PC-9 (cell line): ENCODE data around the gene KCTD21. TPM values are rescaled to one million over a fixed set of nuclear protein-coding genes. Genes with fewer than 3 reads are reported as not detected.

Experiments used
- BruUV-seq: library from RNA; stranded (reverse); fragments of 400-500 nt; replicated peaks from 2 replicates; lab custom pipeline; 2021; lab: Mats Ljungman, UMichigan
- CTCF ChIA-PET: fragments of 300-600 bp; sonication (Branson Sonifier 250); formaldehyde crosslinking; loops from one replicate; lab custom pipeline; 2022; ENCODE audit warnings: antibody characterized with exemption; lab: Charles Lee
- POLR2A ChIA-PET: fragments of 300-600 bp; sonication (Branson Sonifier 250); formaldehyde crosslinking; loops from one replicate; lab custom pipeline; 2022; ENCODE audit warnings: antibody characterized with exemption; ENCODE audit not compliant: unreplicated experiment; lab: Charles Lee
- DNase-seq, 2 experiments: peaks; one replicate each; pipeline versions ENCODE4 v3.0.0 to v3.0.0-alpha.2; 2015 to 2022; ENCODE audit warnings: mixed read lengths in 1 of 2
- H2AFZ ChIP-seq: fragments of 200-600 bp; sonication (generic); 2 replicates; pipeline ENCODE4 v1.8.1; 2017; ENCODE audit warnings: antibody characterized with exemption
- H3F3A ChIP-seq: fragments of 200-600 bp; sonication (generic); 2 replicates; pipeline ENCODE4 v1.8.1; 2017; ENCODE audit warnings: antibody characterized with exemption, mild to moderate bottlenecking, low read depth; ENCODE audit not compliant: insufficient read depth
- H3K27ac ChIP-seq: fragments of 200-600 bp; sonication (generic); 2 replicates; pipeline ENCODE4 v1.6.1; 2016; ENCODE audit warnings: mixed run types
- H3K27me3 ChIP-seq: fragments of 200-600 bp; sonication (generic); 2 replicates; pipeline ENCODE4 v1.6.1; 2016; ENCODE audit warnings: low read depth, mixed run types; ENCODE audit not compliant: insufficient read depth
- H3K36me3 ChIP-seq: fragments of 200-600 bp; sonication (generic); 2 replicates; pipeline ENCODE4 v1.6.1; 2016; ENCODE audit warnings: low read depth, mixed run types
- H3K4me1 ChIP-seq: fragments of 200-600 bp; sonication (generic); replicated peaks from 2 replicates; pipeline ENCODE4 v1.6.1; 2016; ENCODE audit warnings: mixed run types; ENCODE audit not compliant: insufficient read depth
- H3K4me2 ChIP-seq: fragments of 200-600 bp; sonication (generic); 2 replicates; pipeline ENCODE4 v1.6.1; 2017; ENCODE audit warnings: mixed run types
- H3K4me3 ChIP-seq: fragments of 200-600 bp; sonication (generic); 2 replicates; pipeline ENCODE4 v1.6.1; 2016; ENCODE audit warnings: mixed run types
- H3K79me2 ChIP-seq: fragments of 200-600 bp; sonication (generic); 2 replicates; pipeline ENCODE4 v1.6.1; 2017; ENCODE audit warnings: low read depth, mixed run types
- H3K9me2 ChIP-seq: fragments of 200-600 bp; sonication (generic); 2 replicates; pipeline ENCODE4 v1.8.1; 2017; ENCODE audit warnings: mild to moderate bottlenecking; ENCODE audit not compliant: insufficient read depth
- H3K9me3 ChIP-seq: fragments of 200-600 bp; sonication (generic); 2 replicates; pipeline ENCODE4 v1.8.1; 2016; ENCODE audit warnings: low read depth; ENCODE audit not compliant: insufficient read depth
- H4K20me1 ChIP-seq: fragments of 200-600 bp; sonication (generic); 2 replicates; pipeline ENCODE4 v1.8.1; 2017; ENCODE audit not compliant: insufficient read depth
- EZH2 ChIP-seq: fragments of 200-600 bp; sonication (generic); IDR thresholded peaks from 2 replicates; pipeline ENCODE4 v1.8.0; 2017; ENCODE audit warnings: antibody characterized with exemption, low read depth
- intact Hi-C: fragments of 100-400 bp; cut with micrococcal nuclease; formaldehyde crosslinking; loops from one replicate; pipeline ENCODE4 v1.10.0; 2022; ENCODE audit not compliant: unreplicated experiment
- total RNA-seq: library from RNA; stranded (reverse); gene quantifications from 2 replicates; pipeline ENCODE4 v1.2.3, GENCODE V29; 2021
- TF ChIP-seq, protein P1 (sequence below): fragments of 200-600 bp; sonication (generic); conservative IDR thresholded peaks from 2 replicates; pipeline ENCODE4 v1.6.1; 2017; ENCODE audit warnings: mixed run types, antibody characterized with exemption, mild to moderate bottlenecking, moderate library complexity

KCTD21 gene
- total RNA-seq, 1 experiment from 2014 or later, result 16.5 TPM

DNA sequence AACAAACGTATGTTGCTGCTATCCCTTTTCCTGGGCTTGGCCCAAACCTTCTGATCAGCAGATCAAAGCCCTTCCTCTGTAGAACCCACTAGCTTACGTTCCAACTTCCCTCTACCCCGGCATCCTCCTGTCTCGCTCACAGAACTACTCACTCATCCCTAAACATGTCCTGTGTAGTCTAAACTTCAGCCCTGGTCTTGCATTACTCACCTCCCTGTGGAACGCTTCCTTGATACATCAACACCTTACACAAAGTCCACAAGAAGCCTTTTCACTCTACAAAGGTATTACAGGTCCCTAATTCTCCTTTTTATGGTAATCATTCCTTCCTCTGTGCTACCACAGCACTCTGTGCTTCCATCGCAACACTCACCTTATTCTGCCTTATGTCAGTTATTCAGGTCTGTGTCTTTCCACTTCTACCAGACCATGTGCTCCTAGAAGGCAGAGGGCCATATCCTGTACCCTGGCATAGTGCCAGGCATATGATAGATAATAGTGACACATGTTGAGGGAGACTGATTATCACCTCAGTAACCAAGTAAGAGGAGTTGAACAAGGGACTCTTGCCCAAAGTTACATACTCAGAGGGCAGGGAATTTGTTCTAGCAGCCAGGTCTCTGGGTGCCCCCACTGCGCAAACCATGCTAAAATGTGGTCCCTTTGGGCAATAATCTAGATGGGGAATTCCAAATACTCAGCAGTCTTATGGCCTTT lies 41.9 kb upstream of the KCTD21 start:
- Histone ChIP-seq H3K4me3 (no peak overlapping the region), H3F3A (no peaks in the 10 kb centered on the region), H4K20me1 (no peaks in the 10 kb centered on the region), H3K9me2 (no peaks in the 10 kb centered on the region), H3K79me2 (no peaks in the 10 kb centered on the region), H2AFZ (no peak overlapping the region), H3K4me2 (no peak overlapping the region), H3K9me3 (no peaks in the 10 kb centered on the region; the same call in 1 of the 2 replicates), H3K27me3 (no peaks in the 10 kb centered on the region), H3K4me1 (no peaks in the 10 kb centered on the region), H3K36me3 (no peaks in the 10 kb centered on the region), H3K27ac (no peak overlapping the region)
- no TSS peak for BruUV-seq
- TF ChIP-seq EZH2, result no peak
- TF ChIP-seq, protein P1, sequence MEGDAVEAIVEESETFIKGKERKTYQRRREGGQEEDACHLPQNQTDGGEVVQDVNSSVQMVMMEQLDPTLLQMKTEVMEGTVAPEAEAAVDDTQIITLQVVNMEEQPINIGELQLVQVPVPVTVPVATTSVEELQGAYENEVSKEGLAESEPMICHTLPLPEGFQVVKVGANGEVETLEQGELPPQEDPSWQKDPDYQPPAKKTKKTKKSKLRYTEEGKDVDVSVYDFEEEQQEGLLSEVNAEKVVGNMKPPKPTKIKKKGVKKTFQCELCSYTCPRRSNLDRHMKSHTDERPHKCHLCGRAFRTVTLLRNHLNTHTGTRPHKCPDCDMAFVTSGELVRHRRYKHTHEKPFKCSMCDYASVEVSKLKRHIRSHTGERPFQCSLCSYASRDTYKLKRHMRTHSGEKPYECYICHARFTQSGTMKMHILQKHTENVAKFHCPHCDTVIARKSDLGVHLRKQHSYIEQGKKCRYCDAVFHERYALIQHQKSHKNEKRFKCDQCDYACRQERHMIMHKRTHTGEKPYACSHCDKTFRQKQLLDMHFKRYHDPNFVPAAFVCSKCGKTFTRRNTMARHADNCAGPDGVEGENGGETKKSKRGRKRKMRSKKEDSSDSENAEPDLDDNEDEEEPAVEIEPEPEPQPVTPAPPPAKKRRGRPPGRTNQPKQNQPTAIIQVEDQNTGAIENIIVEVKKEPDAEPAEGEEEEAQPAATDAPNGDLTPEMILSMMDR, result no peak
- no peak for DNase-seq
- intact Hi-C loops, result no loop called here
- CTCF ChIA-PET, result no interaction called here
- POLR2A ChIA-PET, result no interaction called here

- no peak overlapping the region for H3K27ac ChIP-seq
- TF ChIP-seq EZH2, result no peak
- TF ChIP-seq, protein P1, result no peak
- no peaks in the 10 kb centered on the region for H3F3A ChIP-seq
- intact Hi-C loops, result loop anchor here (5.0 kb wide), 1 partner anchor 592 kb away; the partner anchor contains the start of gene CLNS1A
- no peak overlapping the region for H3K4me2 ChIP-seq
- ChIA-PET CTCF (interaction anchor here (2.0 kb wide), 1 partner anchor 187 kb away, joined by 9 read pairs; no protein-coding TSS in a partner anchor), POLR2A (no interaction called here)
- no peak overlapping the region for H3K4me3 ChIP-seq
- no TSS peak for BruUV-seq
- H3K27me3 ChIP-seq, result no peaks in the 10 kb centered on the region
- no peak for DNase-seq
- H3K9me2 ChIP-seq, result no peaks in the 10 kb centered on the region
- H3K9me3 ChIP-seq, result no peaks in the 10 kb centered on the region; the same call in 1 of the 2 replicates
- H2AFZ ChIP-seq, result no peak overlapping the region
- no peaks in the 10 kb centered on the region for H3K4me1 ChIP-seq
- no peaks in the 10 kb centered on the region for H3K36me3 ChIP-seq
- no peaks in the 10 kb centered on the region for H3K79me2 ChIP-seq
- no peaks in the 10 kb centered on the region for H4K20me1 ChIP-seq
Measured at GRCh38 chr11:78229106-78229505, 40.7 kb upstream of the KCTD21 start.

GRCh38 chr11:78228467-78228866 lies 40.0 kb upstream of the KCTD21 start:
- Histone ChIP-seq H3K4me3 (no peak overlapping the region), H3K9me3 (no peaks in the 10 kb centered on the region; the same call in 1 of the 2 replicates), H3K27ac (no peak overlapping the region), H4K20me1 (no peaks in the 10 kb centered on the region), H3K4me2 (no peak overlapping the region), H3K36me3 (no peaks in the 10 kb centered on the region), H3K4me1 (no peaks in the 10 kb centered on the region), H3K79me2 (no peaks in the 10 kb centered on the region), H3F3A (no peaks in the 10 kb centered on the region), H2AFZ (no peak overlapping the region), H3K9me2 (no peaks in the 10 kb centered on the region), H3K27me3 (no peaks in the 10 kb centered on the region)
- ChIA-PET POLR2A (interaction anchor here (0.5 to 0.6 kb wide), 2 partner anchors 161 to 329 kb away, joined by 4 to 8 read pairs; no protein-coding TSS in a partner anchor), CTCF (interaction anchor here (0.5 to 2.0 kb wide), 11 partner anchors 9 to 358 kb away, joined by 3 to 11 read pairs (median 5); no protein-coding TSS in a partner anchor)
- BruUV-seq, result no TSS peak
- DNase-seq, result peak; percentile 45 to 64
- TF ChIP-seq EZH2, result no peak
- TF ChIP-seq, protein P1, result peak; percentile 86
- intact Hi-C loops, result loop anchor here (1.0 to 5.0 kb wide), 4 partner anchors 188 to 591 kb away; partner anchors contain the start of gene CLNS1A
